Panc1 (cell line): ENCODE measurements around the gene DCST1. TPM values are rescaled to one million over a fixed set of nuclear protein-coding genes. Genes with fewer than 3 reads are reported as not detected.

ENCODE experiments used
- ATAC-seq: fragments of 200-7000 bp; cut with Tn5 transposase; 2 replicates; pipeline ENCODE4 v1.9.1; 2020; ENCODE audit warnings: mild to moderate bottlenecking, moderate library complexity
- BruUV-seq: library from RNA; stranded (reverse); fragments of 400-500 nt; replicated peaks from 2 replicates; lab custom pipeline; 2021; lab: Mats Ljungman, UMichigan
- CTCF ChIA-PET: fragments of 300-600 bp; sonication (Branson Sonifier 250); formaldehyde crosslinking; loops from one replicate; lab custom pipeline; 2022; ENCODE audit warnings: antibody characterized with exemption; lab: Charles Lee
- POLR2A ChIA-PET: fragments of 300-600 bp; sonication (Branson Sonifier 250); formaldehyde crosslinking; loops from one replicate; lab custom pipeline; 2022; ENCODE audit warnings: antibody characterized with exemption; lab: Charles Lee
- DNase-seq: peaks from one replicate; pipeline ENCODE4 v3.0.0-alpha.2; 2010; ENCODE audit warnings: low read depth, low spot score
- H3K27ac ChIP-seq: 2 replicates; pipeline ENCODE4 v1.5.1; 2011; ENCODE audit warnings: mild to moderate bottlenecking, low read length, inconsistent platforms
- H3K27me3 ChIP-seq: fragments of 200-500 bp; sonication (Bioruptor generic); 2 replicates; pipeline ENCODE4 v1.6.0; 2014; ENCODE audit warnings: low read length, inconsistent platforms; ENCODE audit not compliant: control insufficient read depth, insufficient read depth
- H3K36me3 ChIP-seq: fragments of 200-500 bp; sonication (Bioruptor generic); 2 replicates; pipeline ENCODE4 v1.5.1; 2014; ENCODE audit warnings: inconsistent platforms, mild to moderate bottlenecking, low read length, moderate library complexity; ENCODE audit not compliant: control insufficient read depth, insufficient read depth
- H3K4me1 ChIP-seq: 2 replicates; pipeline ENCODE4 v1.5.1; 2011; ENCODE audit warnings: inconsistent platforms, mild to moderate bottlenecking, low read length, moderate library complexity; ENCODE audit not compliant: control insufficient read depth, insufficient read depth
- H3K4me3 ChIP-seq, 2 experiments: 2 replicates each; pipeline ENCODE4 v1.5.1; 2011 to 2012; ENCODE audit warnings: low read depth in 2 of 2, low read length in 2 of 2, mild to moderate bottlenecking in 2 of 2, inconsistent platforms in 1 of 2, moderate library complexity in 1 of 2
- H3K9me3 ChIP-seq: fragments of 200-500 bp; sonication (Bioruptor generic); 2 replicates; pipeline ENCODE4 v1.5.1; 2014; ENCODE audit warnings: low read depth, mild to moderate bottlenecking, inconsistent platforms, low read length, moderate library complexity; ENCODE audit not compliant: control insufficient read depth, insufficient read depth
- CTCF ChIP-seq: fragments of 450-650 bp; IDR thresholded peaks from 2 replicates; pipeline ENCODE4 v1.5.1; 2017; ENCODE audit warnings: mild to moderate bottlenecking
- POLR2AphosphoS5 ChIP-seq: IDR thresholded peaks from 2 replicates; pipeline ENCODE4 v1.6.1; 2012; ENCODE audit warnings: mild to moderate bottlenecking, low read depth, low read length, moderate library complexity
- REST ChIP-seq, 2 experiments: IDR thresholded peaks; 2 replicates each; pipeline ENCODE4 v1.6.1; 2011 to 2012; ENCODE audit warnings: low read depth in 2 of 2, control low read depth in 1 of 2, low read length in 1 of 2, mild to moderate bottlenecking in 1 of 2, moderate library complexity in 1 of 2; ENCODE audit not compliant: insufficient read depth in 1 of 2
- SIN3A ChIP-seq: IDR thresholded peaks from 2 replicates; pipeline ENCODE4 v1.6.1; 2012; ENCODE audit warnings: low read depth, mild to moderate bottlenecking, low read length, moderate library complexity, borderline replicate concordance; ENCODE audit not compliant: insufficient read depth
- TCF7L2 ChIP-seq: IDR thresholded peaks from 2 replicates; pipeline ENCODE4 v1.6.1; 2011; ENCODE audit warnings: mild to moderate bottlenecking, low read depth, low read length, inconsistent platforms
- in situ Hi-C: cut with HindIII; loops from 2 replicates; pipeline ENCODE4 v1.10.0; 2016; ENCODE audit warnings: low sequenced_read_pairs, low pct_unique_long_range_greater_than_20kb
- intact Hi-C: fragments of 100-400 bp; cut with micrococcal nuclease; formaldehyde crosslinking; loops from one replicate; pipeline ENCODE4 v1.10.0; 2022; ENCODE audit not compliant: unreplicated experiment
- total RNA-seq: library from RNA; stranded (reverse); gene quantifications from one replicate; pipeline ENCODE4 v1.2.1, GENCODE V29; 2021; ENCODE audit not compliant: unreplicated experiment

DCST1 gene
- total RNA-seq, 1 experiment from 2014 or later, result not detected

GRCh38 chr1:154988058-154988954, 45.3 kb upstream of the DCST1 start:
- no peak for TF ChIP-seq CTCF
- TF ChIP-seq SIN3A, result no peak
- TF ChIP-seq REST (IDR thresholded peaks at IDR 0.05; ENCODE audit: insufficient read depth in 1 of 2, low read depth in 2 of 2, low read length in 1 of 2), result no peak
- DNase-seq (no peak), ATAC-seq (no peak)
- H3K36me3 ChIP-seq, result peaks cover 4% of the 10 kb centered on the region; the same call in 1 of the 2 replicates
- BruUV-seq, result no TSS peak
- intact Hi-C loops (no loop called here), in situ Hi-C loops (no loop called here)
- H3K27me3 ChIP-seq, result no peaks in the 10 kb centered on the region
- H3K4me3 ChIP-seq, result no peak overlapping the region
- peaks cover 5% of the 10 kb centered on the region for H3K4me1 ChIP-seq
- ChIA-PET CTCF (interaction anchor here (0.6 to 0.9 kb wide), 3 partner anchors 14 to 156 kb away, joined by 3 to 5 read pairs (median 3); partner anchors contain the start of gene ZBTB7B), POLR2A (no interaction called here)
- H3K9me3 ChIP-seq, result no peaks in the 10 kb centered on the region
- no peak overlapping the region for H3K27ac ChIP-seq

GRCh38 chr1:154989195-154989860, 44.3 kb upstream of the DCST1 start:
- CTCF ChIA-PET, result no interaction called here

More at GRCh38 chr1:154989195-154989860, 44.3 kb upstream of the DCST1 start:
- Histone ChIP-seq H3K36me3 (peaks cover 4% of the 10 kb centered on the region; the same call in 1 of the 2 replicates), H3K4me1 (peaks cover 5% of the 10 kb centered on the region), H3K4me3 (no peak overlapping the region), H3K27me3 (no peaks in the 10 kb centered on the region), H3K27ac (no peak overlapping the region), H3K9me3 (no peaks in the 10 kb centered on the region)
- POLR2A ChIA-PET, result no interaction called here
- intact Hi-C loops, result no loop called here
- in situ Hi-C loops, result no loop called here
- ATAC-seq (no peak), DNase-seq (no peak)
- no TSS peak for BruUV-seq
- TF ChIP-seq CTCF (no peak), REST (IDR thresholded peaks at IDR 0.05; ENCODE audit: insufficient read depth in 1 of 2, low read depth in 2 of 2, low read length in 1 of 2) (no peak), TCF7L2 (no peak), POLR2AphosphoS5 (no peak), SIN3A (no peak)
